Lower leg skin (tissue), 4 donors: ENCODE measurements around the gene SPINDOC. TPM values are rescaled to one million over a fixed set of nuclear protein-coding genes. Genes with fewer than 3 reads are reported as not detected.

Source experiments
- DNase-seq, 2 donors: peaks; one replicate each; pipeline ENCODE4 v3.0.0-alpha.2; 2019; ENCODE audit warnings: low spot score in 2 of 2
- H3K4me3 ChIP-seq: fragments of 200-600 bp; sonication (generic); 2 replicates; pipeline ENCODE4 v1.5.1; 2017; ENCODE audit warnings: mild to moderate bottlenecking, low read depth; ENCODE audit not compliant: poor library complexity, severe bottlenecking
- POLR2A ChIP-seq, 2 donors: fragments of 450-650 bp; IDR thresholded peaks; one replicate each; pipeline ENCODE4 v1.6.1; 2016 to 2017; ENCODE audit warnings: antibody characterized with exemption in 2 of 2, mild to moderate bottlenecking in 1 of 2, moderate library complexity in 1 of 2
- WGBS, 2 donors: methylation state at CpG; one replicate each; pipeline ENCODE4 v1.1.5; 2018; 5-methylcytosine and 5-hydroxymethylcytosine counted together
- intact Hi-C: fragments of 100-400 bp; cut with DNase I; formaldehyde crosslinking; loops from one replicate; pipeline ENCODE4 v1.15.0; 2023; ENCODE audit warnings: low total_unique reads
- total RNA-seq, 4 donors: library from RNA; depleted of rRNA; stranded (reverse); fragments of >200 nt; gene quantifications; one replicate each; pipeline ENCODE4 v1.1.0, GENCODE V29; 2016
- TF ChIP-seq, protein P1 (sequence below), 3 donors: fragments of 450-650 bp; IDR thresholded peaks; one replicate each; pipeline ENCODE4 v1.5.1; 2016; ENCODE audit warnings: antibody characterized with exemption in 3 of 3, mild to moderate bottlenecking in 3 of 3, moderate library complexity in 2 of 3

SPINDOC gene
- total RNA-seq, 4 donors from 2014 or later = 5.1 to 8.3 (median 6.0) TPM

GRCh38 chr11:63840356-63841060, 27.3 kb downstream of the SPINDOC start:
- intact Hi-C loops = no loop called here
- 3 to 4% methylated on average over 13 of the region's 13 CpGs for WGBS, 2 donors
- TF ChIP-seq, protein P1, sequence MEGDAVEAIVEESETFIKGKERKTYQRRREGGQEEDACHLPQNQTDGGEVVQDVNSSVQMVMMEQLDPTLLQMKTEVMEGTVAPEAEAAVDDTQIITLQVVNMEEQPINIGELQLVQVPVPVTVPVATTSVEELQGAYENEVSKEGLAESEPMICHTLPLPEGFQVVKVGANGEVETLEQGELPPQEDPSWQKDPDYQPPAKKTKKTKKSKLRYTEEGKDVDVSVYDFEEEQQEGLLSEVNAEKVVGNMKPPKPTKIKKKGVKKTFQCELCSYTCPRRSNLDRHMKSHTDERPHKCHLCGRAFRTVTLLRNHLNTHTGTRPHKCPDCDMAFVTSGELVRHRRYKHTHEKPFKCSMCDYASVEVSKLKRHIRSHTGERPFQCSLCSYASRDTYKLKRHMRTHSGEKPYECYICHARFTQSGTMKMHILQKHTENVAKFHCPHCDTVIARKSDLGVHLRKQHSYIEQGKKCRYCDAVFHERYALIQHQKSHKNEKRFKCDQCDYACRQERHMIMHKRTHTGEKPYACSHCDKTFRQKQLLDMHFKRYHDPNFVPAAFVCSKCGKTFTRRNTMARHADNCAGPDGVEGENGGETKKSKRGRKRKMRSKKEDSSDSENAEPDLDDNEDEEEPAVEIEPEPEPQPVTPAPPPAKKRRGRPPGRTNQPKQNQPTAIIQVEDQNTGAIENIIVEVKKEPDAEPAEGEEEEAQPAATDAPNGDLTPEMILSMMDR (IDR thresholded peaks at IDR 0.05) = no peak
- no peak for TF ChIP-seq POLR2A (IDR thresholded peaks at IDR 0.05)
- DNase-seq = no peak
- peak overlapping the region; percentile 76 for H3K4me3 ChIP-seq

DNA sequence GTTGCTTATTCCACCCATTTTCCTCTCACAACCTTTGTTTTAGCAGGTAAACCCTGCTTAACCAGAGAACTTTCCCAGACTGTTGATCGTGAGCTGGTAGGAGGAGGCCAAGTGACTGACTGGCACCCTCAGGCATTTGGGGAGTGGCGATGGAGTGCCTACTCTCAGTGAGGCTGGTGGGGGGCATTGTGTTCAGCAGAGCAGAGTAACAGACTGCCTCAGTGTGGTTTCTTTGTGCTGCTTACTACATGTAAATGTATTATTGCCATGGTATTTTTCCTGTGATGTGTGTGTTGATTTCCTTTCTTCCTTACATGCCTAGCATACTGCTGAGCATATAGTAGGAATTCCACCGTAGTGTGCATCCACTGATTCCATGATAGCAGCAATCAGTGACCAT, 28.3 kb downstream of the SPINDOC start:
- TF ChIP-seq, protein P1 (IDR thresholded peaks at IDR 0.05) = no peak
- TF ChIP-seq POLR2A (IDR thresholded peaks at IDR 0.05) = no peak
- intact Hi-C loops = no loop called here
- DNase-seq = no peak
- no peak overlapping the region for H3K4me3 ChIP-seq
- 22 to 23% methylated on average over 3 of the region's 3 CpGs for WGBS, 2 donors

DNA sequence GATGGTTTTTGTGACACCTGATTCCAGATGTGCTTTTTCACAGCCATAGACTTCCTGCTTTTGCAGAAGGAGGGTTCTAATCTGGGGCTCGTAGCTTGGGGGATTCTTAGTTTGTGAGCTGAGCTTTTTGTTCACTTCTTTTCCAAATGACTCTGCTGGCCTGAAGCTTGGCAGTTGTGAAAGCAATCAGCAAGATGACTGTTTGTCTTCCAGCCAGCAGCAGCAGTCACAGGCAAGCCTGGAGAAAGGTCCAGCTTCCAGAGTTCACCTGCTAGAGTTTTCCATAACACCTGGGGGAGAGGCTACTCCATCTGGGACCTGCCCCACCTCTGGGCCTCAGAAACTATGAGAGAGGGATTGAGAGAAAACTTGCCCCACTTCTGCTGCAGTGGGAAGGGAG, 29.8 kb downstream of the SPINDOC start:
- WGBS, 2 donors = 23 to 45% methylated on average over 1 of the region's 1 CpG
- H3K4me3 ChIP-seq = no peak overlapping the region
- DNase-seq = no peak
- TF ChIP-seq, protein P1 (IDR thresholded peaks at IDR 0.05) = no peak
- TF ChIP-seq POLR2A (IDR thresholded peaks at IDR 0.05) = no peak
- intact Hi-C loops = no loop called here

- 81 to 85% methylated on average over 4 of the region's 4 CpGs for WGBS, 2 donors
- H3K4me3 ChIP-seq = no peak overlapping the region
- TF ChIP-seq, protein P1 (IDR thresholded peaks at IDR 0.05) = no peak
- TF ChIP-seq POLR2A (IDR thresholded peaks at IDR 0.05) = no peak
- DNase-seq = no peak
- intact Hi-C loops = no loop called here
Observed at GRCh38 chr11:63844836-63845235, 31.6 kb downstream of the SPINDOC start.

GRCh38 chr11:63845303-63845702, 32.0 kb downstream of the SPINDOC start:
- intact Hi-C loops = no loop called here
- WGBS, 2 donors = 38 to 41% methylated on average over 2 of the region's 2 CpGs
- no peak for DNase-seq
- no peak for TF ChIP-seq POLR2A (IDR thresholded peaks at IDR 0.05)
- TF ChIP-seq, protein P1 (IDR thresholded peaks at IDR 0.05) = no peak
- H3K4me3 ChIP-seq = no peak overlapping the region

GRCh38 chr11:63845911-63846310, 32.7 kb downstream of the SPINDOC start:
- WGBS, 2 donors = 78 to 82% methylated on average over 7 of the region's 7 CpGs
- TF ChIP-seq, protein P1 (IDR thresholded peaks at IDR 0.05) = no peak
- no peak for TF ChIP-seq POLR2A (IDR thresholded peaks at IDR 0.05)
- intact Hi-C loops = no loop called here
- no peak for DNase-seq
- H3K4me3 ChIP-seq = no peak overlapping the region
